Suppressor macrophage (primary cell): ENCODE measurements around the gene PRKACA.
A peak's percentile ranks its signal among the peaks of the same experiment; 100 is the strongest.

Experiments used
- DNase-seq, 4 experiments: peaks; one replicate each; pipeline ENCODE4 v3.0.0-alpha.2; 2020 to 2022

PRKACA gene

GRCh38 chr19:14042659-14043608 lies 74.6 kb downstream of the PRKACA start:
- DNase-seq = peak; percentile 74 to 80 (median 76)
